ENCODE data around the gene CA6. TPM values are rescaled to one million over a fixed set of nuclear protein-coding genes. Genes with fewer than 3 reads are reported as not detected.
"Not testable (repeated sequence)": the region's sequence is repeated elsewhere in the genome, so short reads cannot be mapped to it uniquely, and the experiment has no call there.

The CA6 gene
- polyA plus RNA-seq, 5 donors, result 0.10 to 0.15 (median 0.10) TPM; not detected in 2

DNA sequence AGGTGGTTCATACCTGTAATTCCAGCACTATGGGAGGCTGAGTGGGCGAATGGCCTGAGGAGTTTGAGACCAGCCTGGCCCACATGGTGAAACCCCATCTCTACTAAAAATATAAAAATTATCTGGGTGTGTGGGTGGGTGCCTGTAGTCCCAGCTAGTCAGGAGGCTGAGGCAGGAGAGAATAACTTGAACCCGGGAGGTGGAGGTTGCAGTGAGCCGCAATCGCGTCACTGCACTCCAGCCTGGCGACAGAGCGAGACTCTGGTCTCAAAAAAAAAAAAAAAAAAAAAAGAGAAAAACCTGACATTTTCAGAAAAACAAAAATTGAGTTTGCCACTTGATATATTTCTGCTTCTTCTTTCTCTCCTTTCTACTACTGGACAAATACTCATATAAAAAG lies 24.3 kb downstream of the CA6 start:
- no peak for DNase-seq

DNA sequence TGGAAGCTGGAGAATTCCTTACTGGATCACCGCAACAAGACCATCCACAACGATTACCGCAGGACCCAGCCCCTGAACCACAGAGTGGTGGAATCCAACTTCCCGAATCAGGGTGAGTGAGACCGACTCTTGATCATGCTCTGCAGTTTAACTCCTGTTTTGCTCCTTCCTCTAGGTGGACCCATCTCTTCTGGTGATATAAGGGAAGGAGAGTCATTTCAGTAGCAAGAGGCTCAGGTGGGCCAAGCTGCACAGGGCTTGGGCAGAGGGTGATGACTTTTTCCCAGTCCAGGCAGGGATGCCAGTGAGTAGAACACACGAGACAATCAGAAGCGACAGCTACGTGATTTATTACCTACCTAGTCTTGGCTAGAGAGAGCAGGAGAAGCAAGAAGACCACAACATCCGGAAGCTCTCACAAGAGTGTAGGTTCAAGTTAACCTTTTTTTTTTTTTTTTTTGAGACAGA lies 25.2 kb downstream of the CA6 start:
- DNase-seq, result no peak

DNA sequence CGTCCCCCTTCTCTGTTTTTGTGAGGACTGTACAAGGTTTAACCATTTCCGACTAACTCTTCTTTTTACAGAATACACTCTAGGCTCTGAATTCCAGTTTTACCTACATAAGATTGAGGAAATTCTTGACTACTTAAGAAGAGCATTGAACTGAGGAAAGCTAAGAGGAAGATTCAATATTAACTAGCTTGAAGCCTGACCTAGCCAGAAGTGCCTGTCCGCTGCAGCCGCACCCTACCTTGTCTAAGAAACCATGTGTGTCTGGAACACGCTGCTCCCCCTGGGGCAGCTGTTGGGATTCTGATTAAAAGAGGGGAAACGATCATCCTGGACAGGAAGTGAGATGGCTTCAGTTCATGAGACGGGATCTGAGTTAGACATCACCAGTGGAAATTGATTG lies 28.9 kb downstream of the CA6 start:
- DNase-seq, result no peak

DNA sequence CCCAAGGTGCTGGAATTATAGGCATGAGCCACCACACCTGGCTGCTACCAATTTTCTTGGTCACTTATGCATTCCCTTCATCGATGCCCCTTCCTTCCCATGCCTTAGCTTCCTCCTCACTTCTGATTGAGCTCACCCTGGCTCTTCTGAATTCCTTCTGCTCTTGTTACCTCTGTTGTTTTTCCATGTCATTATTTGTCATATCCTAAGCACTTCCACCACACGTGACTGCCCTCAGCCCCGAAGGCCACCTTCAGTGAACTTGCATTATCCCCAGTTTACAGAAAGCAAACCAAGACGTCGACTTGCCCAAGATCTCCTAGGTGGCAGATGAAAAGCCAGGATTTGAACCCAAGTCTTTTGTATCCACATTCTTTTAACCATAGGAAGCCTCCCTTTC lies 30.7 kb downstream of the CA6 start:
- DNase-seq, result no peak

DNA sequence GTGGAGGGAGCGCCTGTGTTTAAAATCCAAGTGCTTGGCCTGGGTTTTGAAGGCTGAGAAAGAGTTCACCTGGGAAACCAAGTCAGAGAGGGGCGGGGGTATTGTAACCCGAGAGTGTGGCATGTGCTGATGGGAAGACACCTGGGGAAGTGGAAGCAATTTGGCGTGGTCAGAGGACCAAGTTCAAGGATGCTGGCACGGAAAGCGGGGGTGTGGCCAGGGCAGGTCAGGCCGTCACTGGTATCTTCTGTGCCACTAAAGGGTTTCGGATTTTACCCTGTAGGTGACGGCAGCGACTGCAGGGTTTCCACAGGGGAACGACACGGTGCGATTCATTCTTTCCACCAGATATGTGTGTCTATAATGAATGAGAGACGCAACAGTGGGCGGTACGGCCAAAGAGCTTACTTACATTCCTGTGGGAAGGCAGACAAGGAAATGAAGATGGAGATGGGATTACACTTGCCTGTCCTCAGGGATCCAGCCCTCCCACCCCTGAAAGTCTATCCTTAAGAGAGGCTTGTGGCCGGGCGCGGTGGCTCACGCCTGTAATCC lies 31.3 kb downstream of the CA6 start:
- DNase-seq, result no peak

DNA sequence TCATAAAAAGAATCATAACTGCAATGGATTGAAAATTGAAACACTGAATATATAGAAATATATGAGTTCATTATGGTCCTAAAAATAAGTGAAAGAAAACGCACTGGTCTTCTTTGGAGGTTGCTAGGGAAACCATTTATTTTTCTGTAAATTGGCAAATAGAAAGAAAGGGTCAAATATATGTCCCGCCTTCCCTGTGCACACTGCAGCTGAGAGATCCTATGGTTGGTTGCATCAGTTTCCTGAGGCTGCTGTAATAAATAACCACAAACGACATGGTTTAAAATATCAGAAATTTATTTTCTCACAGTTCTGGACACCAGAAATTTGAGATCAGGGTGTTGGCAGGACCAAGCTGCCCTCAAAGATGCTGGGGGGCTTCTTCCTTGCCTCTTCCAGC lies 35.0 kb downstream of the CA6 start:
- no peak for DNase-seq

DNA sequence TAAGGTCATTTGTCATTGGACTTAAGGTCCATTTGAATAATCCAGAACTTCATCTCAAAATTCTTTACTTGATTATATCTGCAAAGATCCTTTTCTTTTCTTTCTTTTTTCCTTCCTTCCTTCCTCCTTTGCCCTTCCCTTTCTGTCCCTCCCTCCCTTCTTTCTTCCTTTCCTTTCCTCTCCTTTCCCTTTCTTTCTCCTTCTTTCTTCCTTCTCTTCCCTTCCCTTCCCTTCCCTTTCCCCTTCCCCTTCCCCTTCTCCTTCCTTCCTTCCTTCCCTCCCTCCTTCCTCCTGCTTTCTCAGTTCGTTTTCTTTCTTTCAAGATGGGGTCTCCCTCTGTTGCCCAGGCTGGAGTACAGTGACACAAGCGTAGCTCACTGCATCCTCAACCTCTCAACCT lies 35.5 kb downstream of the CA6 start:
- DNase-seq, result no peak

DNA sequence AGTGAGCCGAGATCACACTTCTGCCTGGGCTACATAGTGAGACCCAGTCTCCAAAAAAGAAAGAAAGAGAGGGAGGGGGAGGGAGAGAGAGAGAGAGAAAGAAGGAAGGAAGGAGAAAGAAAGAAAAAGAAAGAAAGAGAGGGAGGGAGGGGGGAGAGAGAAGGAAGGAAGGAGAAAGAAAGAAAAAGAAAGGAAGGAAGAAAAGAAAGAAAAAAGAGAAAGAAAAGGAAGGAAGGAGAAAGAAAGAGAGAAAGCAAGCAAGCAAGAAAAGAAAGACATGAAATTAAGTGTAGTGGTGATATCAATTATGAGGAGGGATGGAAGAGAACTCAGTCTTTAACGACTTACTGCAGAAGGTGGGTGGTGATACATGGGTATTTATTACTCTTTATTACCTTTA lies 38.5 kb downstream of the CA6 start:
- DNase-seq, result no peak

DNA sequence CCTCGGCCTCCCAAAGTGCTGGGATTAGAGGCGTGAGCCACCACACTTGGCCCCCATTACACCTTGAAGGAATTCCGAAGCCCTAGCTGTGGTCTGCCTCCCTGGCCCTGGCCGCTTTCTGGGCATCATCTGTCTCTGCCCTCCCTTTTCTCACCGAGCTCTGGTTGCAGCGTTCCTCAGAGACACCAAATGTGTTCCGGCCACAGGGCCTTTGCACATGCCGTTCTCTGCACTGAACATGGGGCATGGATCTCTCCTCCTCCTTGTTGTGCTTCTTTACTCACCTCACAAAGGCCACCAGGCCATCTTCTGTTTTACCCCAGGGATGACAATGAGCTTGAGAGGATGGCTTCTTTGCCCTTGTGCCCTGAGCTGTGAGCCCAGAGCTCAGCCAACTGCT lies 39.3 kb downstream of the CA6 start:
- no peak for DNase-seq

DNA sequence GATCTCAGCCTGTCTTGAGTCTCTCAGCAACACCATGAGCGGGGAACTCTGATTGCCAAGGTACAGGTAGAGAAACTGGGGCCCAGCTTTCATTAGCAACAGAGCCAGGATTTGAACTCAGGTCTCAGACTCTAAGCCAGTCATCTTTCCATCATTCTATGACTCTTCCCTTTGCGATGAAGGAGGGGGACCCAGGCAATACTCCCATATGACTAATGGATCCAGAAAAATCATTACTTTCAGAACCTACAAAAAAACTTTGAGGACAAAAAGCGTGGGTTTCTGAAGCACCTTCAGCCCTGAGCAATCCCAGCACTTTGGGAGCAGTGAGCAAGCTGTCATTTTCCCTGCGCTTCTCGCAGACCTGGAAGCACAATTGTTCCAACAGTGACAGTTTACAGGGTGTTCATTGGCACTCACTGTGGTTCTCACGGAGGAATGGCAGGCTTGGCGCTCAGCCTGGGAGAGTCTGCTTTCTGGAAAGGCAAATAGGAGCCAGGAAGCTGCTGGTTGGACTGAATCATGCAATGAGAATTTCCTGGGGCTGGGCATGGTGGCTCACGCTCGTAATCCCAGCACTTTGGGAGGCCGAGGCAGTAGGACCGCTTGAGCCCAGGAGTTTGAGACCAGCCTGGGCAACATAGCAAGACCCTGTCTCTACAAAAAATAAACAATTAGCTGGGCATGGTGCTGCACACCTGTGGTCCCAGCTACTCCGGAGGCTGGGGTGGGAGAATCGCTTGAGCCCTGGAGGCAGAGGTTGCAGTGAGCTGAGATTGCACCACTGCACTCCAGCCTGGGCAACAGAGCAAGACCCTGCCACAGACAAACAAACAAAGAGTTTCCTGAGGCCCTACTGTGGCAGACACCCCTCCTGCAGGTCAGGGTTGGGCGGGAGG lies 40.5 kb downstream of the CA6 start:
- DNase-seq, result no peak

DNA sequence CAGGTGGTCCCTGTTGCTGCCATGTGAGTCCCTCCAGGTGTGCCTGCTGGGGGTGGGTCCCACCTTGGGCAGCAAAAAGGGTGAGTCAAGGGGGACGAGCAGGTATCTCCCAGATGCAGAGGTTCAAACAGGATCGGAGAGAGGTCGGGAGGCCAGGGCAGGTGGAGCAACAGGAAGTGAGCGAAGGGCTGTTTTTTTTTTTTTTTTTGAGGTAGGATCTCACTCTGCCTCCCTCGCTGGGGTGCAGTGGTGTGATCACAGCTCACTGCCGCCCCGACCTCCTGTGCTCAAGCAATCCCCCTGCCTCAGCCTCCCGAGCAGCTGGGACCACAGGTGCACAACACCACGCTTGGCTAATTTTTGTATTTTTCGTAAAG lies 41.1 kb downstream of the CA6 start:
- DNase-seq, result no peak

DNA sequence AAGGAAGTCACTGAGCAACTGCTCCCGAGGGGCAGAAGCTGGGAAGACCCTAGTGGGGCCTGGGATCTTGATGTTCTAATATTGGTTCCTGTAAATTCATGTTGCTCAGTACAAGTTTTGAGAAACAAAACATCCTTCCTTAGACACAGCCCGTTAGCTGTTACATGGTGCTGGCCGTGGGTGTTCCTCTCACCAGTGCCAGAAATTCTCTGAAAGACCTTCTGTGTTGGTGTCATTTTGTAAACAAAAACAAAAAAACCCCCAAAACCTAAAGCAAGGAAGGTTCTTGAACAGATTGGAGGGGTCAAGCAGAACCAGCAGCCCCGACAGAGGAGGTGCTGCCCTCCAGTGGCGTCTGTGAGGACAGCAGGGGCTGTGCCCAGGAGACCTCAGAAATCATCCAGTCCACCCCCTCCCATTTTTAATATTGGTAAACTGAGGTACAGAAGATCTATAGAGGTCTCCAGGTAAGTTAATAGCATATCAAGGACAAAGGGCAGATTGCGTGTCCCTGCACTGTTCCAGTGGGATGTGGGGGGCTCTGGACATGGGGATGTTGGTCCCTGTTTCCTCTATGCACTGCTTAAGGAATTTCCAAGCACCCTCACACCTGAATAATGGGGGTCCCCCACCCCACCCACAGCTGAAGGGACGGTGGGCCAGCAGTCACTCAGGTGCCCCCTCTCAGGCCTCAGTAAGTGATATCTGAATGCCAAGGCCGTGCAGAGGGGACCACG lies 42.4 kb downstream of the CA6 start:
- DNase-seq, result peak in 1 of 2 donors; percentile 28

DNA sequence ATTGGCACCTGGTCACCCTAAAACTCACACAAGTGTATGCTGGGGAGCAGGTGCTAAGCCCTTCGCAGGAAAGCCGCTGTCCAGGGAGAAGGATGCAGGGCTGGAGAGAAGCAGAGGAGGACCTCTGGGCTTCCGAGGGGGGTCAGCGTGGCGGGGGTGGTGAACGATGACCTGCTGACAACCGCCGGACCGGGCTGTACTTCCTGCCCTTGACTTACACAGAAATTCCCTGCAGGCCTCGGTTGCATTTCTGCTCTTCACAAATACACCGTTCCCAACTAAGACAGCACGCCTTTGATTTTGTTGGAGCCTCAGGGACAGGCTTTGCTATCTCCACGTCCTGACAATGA lies 42.9 kb downstream of the CA6 start:
- DNase-seq, result no peak

DNA sequence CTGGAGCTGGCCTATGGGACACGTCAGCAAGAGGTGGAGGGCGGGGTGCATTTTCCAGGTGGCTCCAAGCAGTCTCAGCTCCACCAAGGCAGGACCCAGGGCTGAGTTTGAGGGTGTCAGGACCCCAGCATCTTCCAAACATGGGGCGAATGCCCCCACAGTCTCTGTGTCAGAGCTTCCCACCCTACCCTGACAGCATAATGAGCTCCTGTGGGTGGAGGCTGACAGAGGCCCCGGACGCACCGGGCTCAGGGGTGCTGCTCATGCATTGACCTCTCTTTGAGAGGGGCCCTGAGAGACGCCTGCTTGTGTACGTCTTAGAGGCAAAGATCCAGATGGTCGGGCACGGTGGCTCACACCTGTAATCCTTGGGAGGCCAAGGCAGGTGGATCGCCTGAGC lies 43.4 kb downstream of the CA6 start:
- no peak for DNase-seq

DNA sequence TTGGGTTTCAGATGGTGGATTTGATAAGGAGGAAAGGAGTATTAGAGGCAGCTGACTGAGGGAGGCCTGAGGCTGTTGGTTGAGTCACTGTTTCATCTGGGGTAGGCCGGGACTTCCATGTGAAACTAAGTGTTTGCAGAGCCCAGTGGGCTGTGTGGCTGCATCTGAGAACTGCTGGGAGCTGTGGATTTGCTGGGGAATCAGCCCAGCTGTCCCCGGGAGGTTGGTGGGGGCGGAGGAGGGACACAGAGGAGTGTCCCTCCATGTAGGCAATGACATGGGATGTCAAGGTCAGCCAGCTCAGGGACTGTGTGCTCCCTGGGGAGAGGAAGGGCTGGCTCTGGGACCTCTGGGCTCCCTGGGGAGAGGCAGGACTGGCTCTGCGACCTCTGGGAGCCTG lies 44.2 kb downstream of the CA6 start:
- no peak for DNase-seq

DNA sequence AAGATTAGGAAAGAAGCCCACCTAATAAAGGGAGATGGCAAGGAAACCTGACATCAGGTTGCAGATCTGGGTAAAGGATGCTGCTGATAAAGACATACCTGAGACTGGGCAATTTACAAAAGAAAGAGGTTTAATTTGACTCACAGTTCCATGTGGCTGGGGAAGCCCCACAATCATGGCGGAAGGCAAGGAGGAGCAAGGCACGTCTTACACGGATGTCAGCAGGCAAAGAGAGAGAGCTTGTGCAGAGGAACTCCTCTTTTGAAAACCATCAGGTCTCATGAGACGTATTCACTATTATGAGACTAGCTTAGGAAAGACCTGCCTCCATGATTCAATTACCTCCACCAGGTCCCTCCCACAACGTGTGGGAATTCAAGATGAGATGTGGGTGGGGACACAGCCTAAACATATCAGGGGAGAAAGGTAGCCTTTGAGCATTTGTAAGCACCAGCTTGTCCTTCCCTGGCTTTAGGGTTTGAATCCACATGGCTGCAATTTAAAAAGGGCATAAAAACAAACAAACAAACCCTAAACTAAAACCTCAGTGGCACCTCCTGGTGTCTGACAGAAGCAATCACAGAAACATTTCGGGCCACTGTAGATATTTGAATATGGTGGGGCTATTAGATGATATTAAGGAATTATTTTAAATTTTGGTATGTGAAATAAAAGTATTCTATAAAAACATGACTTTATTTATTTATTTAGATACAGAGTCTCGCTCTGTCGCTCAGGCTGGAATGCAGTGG lies 47.4 kb downstream of the CA6 start:
- DNase-seq, result no peak

DNA sequence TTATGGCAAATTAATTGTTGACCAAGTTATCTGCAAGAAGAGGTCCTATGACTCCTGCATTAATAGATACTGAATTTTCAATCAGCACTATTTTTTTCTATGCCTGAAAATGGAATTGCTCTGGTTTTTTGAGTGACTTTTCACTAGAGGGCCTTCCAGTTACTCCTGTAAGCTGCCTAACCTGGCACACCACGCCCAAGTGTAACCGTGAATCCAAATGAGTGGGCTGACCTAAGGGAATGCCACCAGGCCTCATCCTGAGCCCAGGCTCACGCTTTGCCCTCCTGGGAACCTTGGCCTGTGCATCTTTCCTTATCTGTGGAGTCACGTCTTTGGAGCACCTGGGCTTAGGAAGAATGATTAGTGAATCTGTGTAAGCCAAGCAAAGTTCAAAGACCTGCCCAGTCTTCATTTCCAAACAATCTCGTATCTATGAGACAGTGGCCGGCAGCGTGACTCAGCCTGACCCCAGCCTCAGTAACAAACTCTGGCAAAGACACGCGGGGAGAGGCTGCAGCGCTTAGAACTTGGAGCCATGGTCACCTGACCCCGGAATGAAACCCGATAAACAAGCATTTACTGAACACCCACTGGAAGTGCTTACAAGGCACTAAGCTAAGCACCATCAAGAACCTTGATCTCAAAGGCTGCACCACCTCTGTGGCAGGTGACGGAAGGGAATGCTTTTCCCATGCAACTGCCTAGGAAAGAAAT lies 48.5 kb downstream of the CA6 start:
- DNase-seq, result not testable (repeated sequence)

DNA sequence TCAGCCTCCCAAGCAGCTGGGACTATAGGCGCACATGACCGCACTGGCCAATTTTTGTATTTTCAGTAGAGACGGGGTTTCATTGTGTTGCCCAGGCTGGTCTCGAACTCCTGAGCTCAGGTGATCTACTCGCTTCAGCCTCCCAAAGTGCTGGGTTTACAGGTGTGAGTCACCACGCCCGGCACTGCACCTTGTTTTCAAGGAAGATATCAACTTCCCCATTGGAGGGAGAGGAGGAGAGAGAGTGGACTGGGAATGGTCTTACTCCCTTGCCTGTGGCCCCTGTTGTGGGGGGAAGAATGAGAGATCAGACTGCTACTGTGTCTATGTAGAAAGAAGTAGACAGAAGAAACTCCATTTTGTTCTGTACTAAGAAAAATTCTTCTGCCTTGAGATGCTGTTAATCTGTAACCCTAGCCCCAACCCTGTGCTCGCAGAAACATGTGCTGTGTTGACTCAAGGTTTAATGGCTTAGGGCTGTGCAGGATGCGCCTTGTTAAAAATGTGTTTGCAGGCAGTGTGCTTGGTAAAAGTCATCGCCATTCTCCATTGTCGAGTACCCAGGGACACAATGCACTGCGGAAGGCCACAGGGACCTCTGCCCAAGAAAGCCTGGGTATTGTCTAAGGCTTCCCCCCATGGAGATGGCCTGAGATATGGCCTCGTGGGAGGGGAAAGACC lies 56.0 kb downstream of the CA6 start:
- not testable (repeated sequence) for DNase-seq

DNA sequence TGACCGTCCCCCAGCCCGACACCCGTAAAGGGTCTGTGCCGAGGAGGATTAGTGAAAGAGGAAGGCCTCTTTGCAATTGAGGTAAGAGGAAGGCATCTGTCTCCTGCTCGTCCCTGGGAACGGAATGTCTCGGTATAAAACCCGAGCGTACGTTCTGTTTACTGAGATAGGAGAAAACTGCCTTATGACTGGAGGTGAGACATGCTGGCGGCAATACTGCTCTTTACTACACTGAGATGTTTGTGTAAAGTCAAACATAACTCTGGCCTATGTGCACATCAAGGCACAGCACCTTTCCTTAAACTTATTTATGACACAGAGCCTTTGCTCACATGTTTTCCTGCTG lies 56.5 kb downstream of the CA6 start:
- DNase-seq, result not testable (repeated sequence)

DNA sequence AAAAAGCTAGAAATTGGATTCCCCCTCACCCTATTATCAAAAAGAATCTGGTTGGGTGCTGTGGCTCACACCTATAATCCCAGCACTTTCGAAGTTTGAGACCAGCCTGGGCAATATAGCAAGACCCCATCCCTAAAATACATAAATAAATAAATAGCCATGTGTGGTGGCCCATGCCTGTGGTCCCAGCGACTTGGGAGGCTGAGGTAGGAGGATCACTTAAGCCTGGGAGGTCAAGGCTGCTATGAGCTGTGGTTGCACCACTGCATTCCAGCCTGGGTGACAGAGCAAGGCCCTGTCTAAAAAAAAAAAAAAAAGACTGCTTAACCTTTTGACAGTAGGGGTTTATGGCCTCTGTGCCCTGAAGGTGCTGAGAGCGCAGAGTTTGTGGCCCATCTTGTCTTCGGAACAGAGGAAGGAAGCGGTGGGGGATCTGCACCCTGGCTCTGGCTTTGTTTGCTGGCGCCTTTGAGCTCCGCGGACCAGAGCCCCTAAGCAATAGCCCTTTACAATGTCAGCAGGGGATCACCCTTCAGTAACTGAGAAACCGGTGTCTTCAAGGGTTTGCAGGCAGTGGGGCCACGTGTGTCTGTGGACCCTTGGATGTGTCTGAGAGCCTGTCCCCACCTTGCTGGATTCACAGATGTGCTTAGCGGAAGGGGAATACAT lies 58.5 kb downstream of the CA6 start:
- no peak for DNase-seq

All from right lung (tissue), 5 donors.